ENCODE results near the gene ADAMTS10.
"Not testable (repeated sequence)": the region's sequence is repeated elsewhere in the genome, so short reads cannot be mapped to it uniquely, and the experiment has no call there.

Gene ADAMTS10

GRCh38 chr19:8626842-8627241 lies 16.3 kb upstream of the ADAMTS10 start:
- no peak for DNase-seq

- DNase-seq = not testable (repeated sequence)
Observed at GRCh38 chr19:8622886-8623285, 12.4 kb upstream of the ADAMTS10 start.

DNA sequence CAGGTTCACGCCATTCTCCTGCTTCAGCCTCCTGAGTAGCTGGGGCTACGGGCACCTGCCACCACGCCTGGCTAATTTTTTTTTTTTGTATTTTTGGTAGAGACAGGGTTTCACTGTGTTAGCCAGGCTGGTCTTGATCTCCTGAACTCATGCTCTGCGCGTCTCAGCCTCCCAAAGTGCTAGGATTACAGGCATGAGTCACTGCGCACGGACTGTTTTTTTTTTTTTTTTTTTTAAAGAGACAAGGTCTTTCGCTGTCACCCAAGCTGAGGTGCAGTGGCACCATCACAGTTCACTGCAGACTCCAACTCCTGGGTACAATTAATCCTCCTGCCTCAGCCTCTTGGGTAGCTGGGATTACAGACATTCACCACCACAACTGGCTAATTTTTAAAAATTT lies 8.2 kb upstream of the ADAMTS10 start:
- DNase-seq = no peak

DNA sequence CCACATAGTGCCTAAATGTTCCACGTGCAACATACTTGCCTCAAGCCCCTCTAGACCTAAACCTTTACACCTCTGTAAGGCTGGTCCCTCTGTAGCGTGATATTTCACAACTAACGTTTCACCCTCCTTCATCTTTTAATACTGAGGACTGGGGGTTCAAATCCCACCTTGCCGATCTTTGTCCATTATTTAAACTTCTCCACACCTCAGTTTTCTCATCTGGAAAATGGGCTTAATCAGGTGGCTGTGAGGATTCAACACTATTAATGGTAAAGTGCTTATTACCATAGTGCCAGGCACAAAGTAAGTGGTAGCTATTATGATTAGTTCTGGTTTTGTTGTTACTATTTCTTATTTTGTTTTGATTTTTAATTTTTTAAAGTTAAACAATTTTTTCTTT lies 7.5 kb upstream of the ADAMTS10 start:
- no peak for DNase-seq

- DNase-seq = not testable (repeated sequence)
Observed at GRCh38 chr19:8617325-8617724, 6.8 kb upstream of the ADAMTS10 start.

- no peak for DNase-seq
Observed at GRCh38 chr19:8616861-8617260, 6.3 kb upstream of the ADAMTS10 start.

- peak; percentile 29 for DNase-seq
Observed at GRCh38 chr19:8615813-8616596, 5.5 kb upstream of the ADAMTS10 start.

DNA sequence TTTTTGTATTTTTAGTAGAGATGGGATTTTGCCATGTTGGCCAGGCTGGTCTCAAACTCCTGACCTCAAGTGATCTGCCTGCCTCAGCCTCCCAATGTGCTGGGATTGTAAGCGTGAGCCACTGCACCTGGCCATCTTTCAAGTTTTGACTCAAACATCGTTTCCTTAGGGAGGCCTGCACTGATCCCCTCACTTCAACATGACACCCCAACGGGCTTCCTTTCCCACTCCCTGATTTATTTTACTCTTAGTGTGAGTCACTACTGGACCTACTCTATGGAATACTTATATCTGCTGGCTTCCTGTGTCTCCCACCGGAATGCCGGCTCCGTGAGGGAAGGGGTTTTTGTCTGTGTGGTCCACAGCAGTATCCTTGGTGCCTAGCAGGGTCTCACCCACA lies 4.5 kb upstream of the ADAMTS10 start:
- DNase-seq = no peak

DNA sequence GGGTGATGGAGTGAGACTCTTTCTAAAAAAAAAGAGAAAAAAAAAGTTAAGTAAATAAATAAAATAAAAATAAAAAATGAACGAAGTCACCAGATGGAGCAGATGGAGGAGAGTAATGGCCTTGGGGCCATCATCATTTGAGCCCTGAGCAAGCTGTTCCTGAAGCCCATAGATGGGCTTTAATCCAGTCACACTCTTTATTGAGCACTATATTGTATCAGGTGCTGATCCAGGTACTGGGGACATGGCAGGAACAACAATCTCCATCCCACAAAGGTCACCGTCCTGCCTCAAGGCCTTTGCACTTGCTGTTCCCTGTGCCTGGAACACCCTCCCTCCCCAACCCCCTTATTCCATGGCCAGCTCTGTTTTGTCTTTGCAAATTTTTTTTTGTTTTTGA lies 3.9 kb upstream of the ADAMTS10 start:
- DNase-seq = no peak

DNA sequence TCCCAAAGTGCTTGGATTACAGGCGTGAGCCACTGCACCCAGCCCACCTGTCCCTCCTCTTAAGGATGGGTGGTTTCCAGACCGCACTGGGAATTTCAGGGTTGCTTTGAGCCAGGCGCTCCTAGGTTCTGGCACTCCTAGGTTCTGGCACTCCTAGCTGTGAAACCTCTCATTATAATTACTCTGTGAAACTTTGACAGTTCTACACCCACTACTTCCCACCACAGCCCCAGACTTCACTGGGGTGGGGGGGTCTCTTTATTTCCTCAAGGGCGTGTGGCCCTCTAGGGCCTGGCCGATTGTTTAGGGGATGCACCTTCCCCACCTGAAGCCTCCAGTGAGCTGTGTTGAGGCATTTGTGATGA lies 2.3 kb upstream of the ADAMTS10 start:
- DNase-seq = no peak

GRCh38 chr19:8611877-8612806 lies 1.6 kb upstream of the ADAMTS10 start:
- no peak for DNase-seq

GRCh38 chr19:8611391-8611876 lies 919 bp upstream of the ADAMTS10 start:
- no peak for DNase-seq

DNA sequence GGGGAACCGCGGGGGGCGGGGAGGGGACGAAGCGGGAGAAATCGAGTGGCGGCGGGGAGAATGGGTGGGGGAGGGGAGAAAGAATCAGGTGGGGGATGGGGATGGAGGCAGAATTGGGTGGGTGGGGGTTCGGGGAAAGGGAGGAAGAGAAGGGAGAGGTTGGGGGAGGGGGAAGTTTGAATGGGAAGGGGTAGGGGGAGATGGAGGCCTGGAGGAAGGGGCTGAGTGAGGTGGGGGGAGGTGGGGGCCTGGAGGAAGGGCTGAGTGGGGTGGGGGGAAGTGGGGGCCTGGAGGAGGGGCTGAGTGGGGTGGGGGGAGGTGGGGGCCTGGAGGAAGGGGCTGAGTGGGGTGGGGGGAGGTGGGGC lies 403 bp upstream of the ADAMTS10 start:
- DNase-seq = no peak

GRCh38 chr19:8609279-8610040 lies 1.1 kb downstream of the ADAMTS10 start:
- DNase-seq = peak; percentile 93

GRCh38 chr19:8608941-8609278 lies 1.6 kb downstream of the ADAMTS10 start:
- DNase-seq = no peak

- no peak for DNase-seq
Observed at GRCh38 chr19:8607386-8607785, 3.1 kb downstream of the ADAMTS10 start.

- DNase-seq = no peak
Observed at GRCh38 chr19:8605514-8605913, 5.0 kb downstream of the ADAMTS10 start.

- no peak for DNase-seq
Observed at GRCh38 chr19:8601796-8602195, 8.7 kb downstream of the ADAMTS10 start.

- no peak for DNase-seq
Observed at GRCh38 chr19:8600816-8601215, 9.7 kb downstream of the ADAMTS10 start.

- DNase-seq = no peak
Observed at GRCh38 chr19:8600064-8600463, 10.5 kb downstream of the ADAMTS10 start.

DNA sequence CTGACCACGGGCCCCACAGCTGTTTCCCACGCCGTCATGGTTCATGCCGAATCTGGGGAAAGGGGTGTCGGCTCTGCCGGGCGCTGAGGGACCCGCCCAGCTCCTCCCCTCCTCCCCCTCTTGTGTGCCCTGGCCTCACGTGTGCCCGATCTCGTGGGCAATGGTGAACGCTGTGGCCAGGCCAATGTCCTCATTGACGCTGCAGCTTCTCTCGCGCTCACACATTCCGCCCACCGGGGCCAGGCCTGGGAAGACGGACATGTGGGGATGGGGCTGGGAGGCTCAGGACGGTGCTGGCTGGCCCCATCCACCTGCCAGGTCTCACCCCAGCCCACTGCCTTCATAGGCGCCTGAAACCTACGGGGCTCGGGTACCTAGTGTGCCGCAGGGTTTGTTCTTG lies 14.3 kb downstream of the ADAMTS10 start:
- DNase-seq = no peak

GRCh38 chr19:8595651-8596050 lies 14.9 kb downstream of the ADAMTS10 start:
- no peak for DNase-seq

GRCh38 chr19:8593931-8594330 lies 16.6 kb downstream of the ADAMTS10 start:
- no peak for DNase-seq

Data from right kidney (tissue), 1 donor.